Hematopoietic multipotent progenitor cell treated with erythropoietin and hydrocortisone succinate and interleukin-3 and kit ligand, for 8 days (in vitro differentiated cells): ENCODE data around the gene GHR.

ENCODE experiments used
- DNase-seq: peaks from one replicate; pipeline ENCODE4 v3.0.0-alpha.2; 2015

GHR gene

DNA sequence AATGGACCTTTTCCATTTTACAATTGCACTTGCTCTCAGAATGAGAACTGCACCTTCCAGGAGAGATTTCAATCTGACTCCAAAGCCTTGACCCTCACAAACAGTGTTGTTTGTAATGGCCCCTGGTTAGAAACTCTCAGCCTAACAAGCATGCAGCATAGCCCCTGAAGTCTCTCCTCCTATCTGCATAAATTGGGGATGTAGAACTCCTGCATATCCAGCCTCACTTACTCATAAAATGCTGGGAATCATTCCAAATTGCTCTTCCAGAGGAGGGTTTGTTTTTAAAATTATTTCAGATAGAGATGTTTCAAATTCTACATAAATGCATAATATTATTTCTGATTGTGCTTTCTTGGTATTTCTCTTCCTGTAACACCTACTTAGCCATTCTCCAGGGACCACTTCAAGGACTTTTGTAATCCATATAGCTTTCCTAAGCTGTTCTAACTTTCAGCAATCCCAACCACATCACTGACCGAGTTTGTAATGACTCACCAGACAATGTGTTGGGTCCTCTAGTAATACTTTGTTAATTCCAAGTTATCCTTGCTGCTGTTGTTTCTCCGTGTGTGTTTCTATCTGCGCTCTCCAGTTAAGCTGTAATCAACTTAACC lies 189.6 kb downstream of the GHR start:
- no peak for DNase-seq

DNA sequence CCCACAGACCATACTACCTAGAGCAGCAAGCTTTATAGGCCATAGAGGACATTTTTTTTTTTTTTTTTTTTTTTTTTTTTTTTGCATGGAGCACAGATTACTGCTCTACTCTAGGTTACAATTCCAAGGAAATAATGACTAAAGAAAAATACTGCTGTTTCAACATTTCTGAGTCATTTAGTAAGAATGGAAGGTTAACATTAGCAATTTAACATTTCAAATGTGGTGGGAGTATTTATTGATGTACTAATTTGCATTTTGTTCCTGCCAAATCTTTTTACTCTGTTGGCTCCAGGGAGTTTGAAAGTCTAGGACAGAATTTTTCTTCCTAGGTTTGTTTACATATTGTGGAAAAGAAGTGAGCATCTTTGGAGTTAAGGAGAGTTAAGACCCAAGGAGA lies 191.3 kb downstream of the GHR start:
- no peak for DNase-seq

DNA sequence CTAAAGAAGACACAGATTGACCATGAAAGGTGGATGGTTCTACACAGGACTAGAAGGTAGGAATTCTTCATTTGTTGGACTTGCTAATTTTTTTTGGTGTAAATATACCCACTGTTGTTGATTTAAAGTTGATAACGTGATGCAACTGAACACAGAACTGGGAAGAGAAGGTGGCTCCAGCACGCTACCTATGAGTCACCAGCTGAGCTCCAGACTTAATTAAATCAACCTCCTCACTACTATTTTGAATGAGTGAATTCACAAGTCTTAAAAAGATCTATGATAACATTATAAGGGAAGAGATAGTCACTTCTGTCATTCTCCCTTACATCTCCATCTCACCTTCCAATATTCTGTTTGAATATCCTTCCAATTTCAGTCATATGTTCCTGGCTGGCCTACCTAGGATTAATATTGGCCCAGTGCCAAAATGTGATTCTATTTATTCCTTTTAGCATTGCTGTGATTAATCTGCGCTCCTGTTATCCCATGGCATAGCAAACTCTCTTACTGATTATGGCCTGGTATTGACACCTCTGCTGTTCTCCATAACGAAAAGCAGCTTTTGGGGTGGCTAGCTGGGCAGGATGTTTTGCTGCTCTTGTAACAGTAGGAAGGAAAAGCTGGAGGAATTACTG lies 197.5 kb downstream of the GHR start:
- DNase-seq = no peak

DNA sequence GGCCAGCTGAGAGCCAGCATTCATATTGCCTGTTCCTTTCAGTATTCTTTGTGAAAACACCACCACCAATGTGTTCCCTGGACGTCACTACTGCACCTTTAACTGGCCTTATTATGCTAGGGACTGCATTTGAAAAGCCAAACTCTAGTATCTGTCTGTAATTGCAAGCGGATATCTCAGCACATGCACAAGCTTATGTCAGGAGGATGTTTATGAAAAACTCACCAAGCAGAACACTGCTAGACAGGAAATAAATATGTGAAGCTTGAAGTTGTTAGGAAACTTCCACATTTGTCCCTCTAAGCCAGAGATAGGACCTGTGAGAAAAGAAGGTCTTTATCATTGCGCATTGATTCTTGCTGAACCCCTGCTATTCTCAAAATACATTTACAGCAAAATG lies 198.0 kb downstream of the GHR start:
- no peak for DNase-seq

DNA sequence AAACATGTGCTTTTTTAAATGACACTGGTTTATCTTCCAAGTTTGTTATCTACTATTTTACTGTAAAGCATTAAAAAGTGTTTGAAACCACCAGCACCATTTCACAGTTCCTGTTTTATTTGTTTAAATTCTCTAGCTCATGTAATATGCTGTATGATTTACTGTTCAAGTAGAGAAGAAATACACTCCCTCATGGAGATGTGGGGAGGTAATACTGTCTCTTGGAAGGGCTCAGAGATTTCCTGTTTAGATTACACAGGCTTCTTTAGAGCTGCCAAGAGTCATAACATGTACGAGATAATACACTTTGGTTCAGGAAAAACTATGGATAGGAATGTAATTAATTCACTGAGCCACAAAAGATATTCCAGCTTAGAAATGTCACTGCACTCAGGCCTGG lies 198.4 kb downstream of the GHR start:
- DNase-seq = no peak

DNA sequence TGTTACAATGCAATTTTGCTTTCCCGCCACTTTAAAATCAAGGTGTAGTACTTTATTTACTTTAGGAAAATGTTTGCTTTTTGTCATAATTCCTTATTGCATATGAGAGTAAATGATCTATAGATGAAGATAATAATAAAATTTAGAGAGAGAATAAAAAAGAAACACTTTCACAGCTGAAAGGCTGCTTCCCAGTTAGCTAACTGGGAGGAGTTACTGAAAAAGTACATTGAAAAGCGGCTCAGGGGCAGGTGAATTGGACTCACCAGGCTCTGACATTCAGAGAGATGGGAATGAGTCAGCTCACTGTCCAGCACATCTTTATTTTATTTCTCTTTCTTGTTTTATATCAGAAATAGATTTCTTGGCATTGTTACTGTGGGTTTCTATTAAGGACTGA lies 201.7 kb downstream of the GHR start:
- no peak for DNase-seq

DNA sequence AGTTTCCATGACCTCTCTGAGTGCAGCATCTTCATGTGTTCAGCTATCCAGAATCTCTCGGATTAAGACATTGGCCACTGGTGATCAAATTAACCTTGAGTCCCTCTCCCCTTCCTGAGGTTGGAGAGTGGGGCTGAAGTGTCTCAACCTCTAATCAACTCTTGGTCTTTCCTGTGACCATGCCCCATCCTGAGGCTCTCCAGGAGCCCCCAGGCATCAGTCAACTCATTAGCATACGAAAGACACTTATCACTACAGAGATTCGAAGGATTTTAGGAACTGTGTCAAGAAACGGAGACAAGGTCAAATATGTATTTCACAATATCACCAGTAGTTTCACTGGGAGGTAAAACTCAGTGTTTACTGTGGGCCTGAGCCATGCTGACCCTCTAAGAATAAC lies 203.2 kb downstream of the GHR start:
- no peak for DNase-seq

DNA sequence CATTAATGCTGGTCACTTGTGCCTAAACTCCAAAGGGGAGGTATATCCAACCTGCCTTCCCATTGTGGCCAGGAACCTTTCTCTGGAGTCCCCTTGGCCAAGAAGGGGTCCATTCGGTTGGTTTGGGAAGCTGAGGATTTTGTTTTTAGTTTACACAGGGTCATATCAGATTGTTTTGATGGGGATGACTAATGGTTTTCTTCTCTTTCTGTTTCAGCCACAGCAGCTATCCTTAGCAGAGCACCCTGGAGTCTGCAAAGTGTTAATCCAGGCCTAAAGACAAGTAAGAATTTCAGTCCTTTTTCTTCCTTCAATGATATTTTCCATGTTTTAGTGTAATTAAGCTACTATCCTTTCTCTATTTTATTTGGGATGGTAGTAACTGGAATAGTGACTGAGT lies 205.6 kb downstream of the GHR start:
- DNase-seq = no peak

DNA sequence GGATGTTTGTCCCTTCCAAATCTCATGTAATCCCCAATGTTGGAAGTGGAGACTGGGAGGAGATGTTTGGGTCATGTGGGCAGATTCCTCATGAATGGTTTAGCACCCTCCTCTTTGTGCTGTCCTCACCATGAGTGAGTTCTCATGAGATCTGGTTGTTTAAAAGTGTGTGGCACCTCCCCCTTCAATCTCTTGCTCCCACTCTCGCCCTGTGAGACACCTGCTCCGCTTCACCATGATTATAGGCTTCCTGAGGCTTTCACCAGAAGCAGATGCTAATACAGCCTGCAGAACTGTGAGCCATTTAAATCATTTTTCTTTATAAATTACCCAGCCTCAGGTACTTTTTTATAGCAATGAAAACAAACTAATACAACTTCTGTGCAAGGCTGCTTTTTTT lies 206.0 kb downstream of the GHR start:
- no peak for DNase-seq

DNA sequence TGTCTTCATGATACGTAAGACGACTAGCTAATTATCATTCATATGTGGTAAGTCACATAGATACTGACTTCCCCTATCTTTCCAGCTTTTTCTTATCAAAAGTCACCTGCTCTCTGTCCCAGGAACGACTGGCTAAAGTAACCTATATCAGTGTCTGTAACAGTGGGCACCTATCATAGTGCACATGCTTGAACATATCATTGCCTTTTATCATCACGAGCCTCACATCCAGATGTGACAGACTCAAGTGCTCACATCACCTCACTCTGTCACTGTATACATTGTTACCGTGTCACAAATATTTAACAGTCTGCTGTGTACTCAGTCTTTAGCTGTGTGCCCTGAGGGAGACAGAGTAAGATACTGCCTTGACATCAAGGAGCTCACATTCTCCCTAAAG lies 208.0 kb downstream of the GHR start:
- no peak for DNase-seq

DNA sequence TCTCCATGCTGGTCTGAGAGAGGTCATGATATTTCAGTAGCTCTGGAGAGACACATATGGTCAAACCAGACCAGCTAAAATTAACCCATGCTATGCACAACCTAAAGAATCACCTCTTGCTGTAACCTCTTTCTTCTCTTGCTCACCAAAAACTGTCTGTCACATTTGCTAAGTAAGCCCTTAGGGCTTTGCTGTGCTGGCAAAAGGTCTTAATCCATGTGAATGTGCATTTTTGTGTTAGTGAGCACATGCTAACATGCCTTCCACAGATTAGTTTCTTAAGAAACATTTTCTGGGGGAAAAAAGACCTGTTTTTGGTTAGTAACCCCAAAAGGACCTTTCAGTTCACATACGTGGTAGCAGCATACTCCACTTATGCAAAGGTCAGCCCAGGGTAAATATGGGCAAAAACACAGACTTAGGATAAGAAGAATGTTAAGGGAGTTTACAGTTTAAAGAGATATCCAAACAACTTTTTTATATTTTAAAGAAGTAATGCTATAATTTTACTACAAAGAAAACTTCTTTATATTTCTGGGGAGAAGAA lies 209.2 kb downstream of the GHR start:
- no peak for DNase-seq

DNA sequence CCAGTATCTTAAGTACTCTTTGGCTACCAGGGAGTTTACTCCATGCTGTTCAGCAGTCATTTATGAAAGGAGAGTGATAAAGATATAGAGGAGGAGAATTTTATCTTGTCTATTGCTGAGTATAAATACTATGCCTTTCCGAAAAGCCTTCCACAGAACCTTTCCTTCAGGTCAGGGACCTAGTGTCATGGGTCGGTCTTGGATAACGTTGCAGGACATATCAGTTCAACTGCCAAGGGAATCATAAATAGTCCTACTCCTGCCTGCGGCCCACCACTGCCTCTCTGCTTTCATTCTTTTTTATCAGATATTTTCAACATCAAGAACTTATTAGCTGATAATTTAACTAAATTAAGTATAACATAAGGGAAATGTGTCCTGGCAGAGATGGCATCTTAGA lies 211.3 kb downstream of the GHR start:
- DNase-seq = no peak

DNA sequence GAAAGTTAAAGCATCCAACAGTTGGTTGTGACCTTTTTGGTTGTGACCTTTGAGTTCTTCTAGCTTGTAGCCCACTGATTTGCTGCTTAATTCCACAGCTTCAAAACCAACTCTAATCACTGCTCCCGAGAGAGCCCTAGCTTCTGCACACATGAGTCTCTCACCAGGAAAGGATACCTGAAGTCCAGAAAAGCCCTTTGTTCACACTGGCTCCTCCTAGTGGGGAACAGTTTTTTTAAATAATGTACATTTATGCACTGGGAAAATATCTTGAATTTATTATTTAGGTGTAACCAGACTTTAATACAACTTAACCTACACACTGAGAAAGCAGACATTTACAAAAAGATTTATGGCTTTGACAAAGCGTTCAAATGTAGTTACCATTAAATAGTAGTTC lies 213.2 kb downstream of the GHR start:
- peak; percentile 5 for DNase-seq

DNA sequence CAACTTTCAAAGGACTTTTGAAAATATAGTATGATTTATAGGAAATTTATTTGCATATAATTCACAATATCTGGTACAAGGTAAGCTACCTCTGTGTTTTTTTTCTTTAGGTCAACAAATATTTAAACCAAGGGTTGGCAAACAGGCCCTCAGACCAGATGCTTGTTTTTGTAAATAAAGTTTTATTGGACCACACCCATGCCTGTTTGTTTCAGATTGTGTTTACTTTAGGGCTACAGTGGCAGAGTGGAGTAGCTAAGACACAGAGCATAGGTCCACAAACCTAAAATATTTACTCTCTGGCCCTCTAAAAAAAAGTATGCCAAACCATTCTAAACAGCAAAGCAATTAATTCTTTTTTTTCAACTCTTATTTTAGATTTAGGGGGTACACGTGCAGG lies 213.7 kb downstream of the GHR start:
- DNase-seq = no peak

DNA sequence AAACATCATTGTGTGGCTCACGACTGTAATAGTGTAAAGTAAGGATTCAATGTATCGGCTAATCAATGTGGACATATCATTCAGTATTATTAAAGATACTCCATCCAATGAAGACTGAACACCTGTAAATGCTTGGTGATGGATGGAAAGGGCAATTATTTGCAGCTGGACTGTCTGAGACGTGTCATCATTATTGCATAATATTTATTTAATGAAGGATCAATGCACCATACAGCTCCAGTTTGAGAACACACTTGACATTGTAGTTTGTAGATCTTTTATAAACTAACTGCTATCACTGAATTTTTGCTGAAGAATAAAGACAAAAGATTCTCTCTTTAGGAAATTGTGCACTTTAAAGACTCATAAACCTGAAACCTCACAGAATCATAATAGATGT lies 215.7 kb downstream of the GHR start:
- no peak for DNase-seq

DNA sequence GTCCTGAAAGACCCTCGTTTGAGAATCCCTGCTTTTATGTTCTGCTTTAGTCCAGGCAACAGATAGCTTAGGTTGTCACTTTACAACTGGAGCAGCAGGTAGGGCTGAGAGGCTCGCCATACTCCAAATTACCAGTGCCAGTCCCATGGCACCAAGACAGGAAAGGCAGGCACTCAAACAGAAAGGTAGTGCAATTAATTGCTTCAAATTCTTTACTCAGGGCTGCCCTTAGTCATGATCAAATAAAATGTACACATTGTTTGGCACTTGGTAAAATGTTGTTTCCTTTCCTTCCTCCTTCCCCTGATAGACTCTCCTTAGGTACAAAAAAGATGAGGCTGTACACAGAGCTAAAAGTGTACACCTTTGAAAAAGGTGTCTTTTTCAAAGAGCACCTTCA lies 217.6 kb downstream of the GHR start:
- DNase-seq = no peak

DNA sequence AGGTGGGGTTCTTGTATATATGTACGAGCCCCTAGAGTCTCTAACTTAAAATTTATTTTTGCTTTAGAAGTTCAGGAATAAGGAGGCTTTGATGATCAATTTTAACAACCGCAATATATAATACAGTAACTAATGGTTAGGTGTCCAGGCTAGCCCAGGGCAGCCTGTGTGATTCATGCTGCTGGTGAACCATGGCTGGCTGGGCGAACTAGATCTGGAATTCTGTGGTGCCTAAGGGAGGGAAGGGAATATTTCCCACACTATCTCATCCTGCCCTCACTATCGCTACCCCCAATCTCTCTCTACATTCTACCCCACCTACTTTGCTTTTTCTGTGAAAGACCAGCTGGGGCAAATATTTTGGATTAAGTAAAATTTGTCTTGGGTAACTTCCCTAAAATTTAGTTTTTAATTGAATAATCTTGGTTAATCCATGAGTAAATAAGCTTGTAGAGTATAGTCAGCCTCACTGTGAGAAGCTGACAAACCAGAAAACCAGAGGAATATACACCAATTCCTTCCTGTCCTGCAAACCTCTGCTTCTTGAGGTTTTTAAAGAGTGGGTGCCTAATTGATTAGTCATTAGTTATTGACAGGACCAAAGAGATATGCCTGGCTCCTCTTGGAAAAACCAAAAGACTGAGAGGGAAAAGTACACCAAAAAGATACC lies 218.2 kb downstream of the GHR start:
- DNase-seq = no peak

DNA sequence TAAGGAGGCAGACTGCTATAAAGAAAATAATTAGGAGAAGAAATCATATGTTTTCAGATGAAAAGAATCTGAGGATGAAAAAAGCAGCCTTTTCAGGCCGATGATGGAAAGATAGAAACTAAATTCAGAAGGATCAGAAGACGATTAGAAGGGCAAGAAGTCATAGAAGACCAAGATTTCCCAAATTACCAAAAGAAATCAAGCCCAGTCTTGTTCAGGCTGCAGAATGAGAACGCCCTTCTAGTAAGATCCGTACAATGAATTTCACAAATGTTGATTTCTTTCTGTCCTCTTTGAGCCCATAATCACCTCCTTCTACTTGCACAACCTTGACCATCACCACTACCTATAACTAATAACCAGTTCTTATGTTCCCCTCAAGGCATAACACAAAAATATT lies 218.8 kb downstream of the GHR start:
- no peak for DNase-seq

DNA sequence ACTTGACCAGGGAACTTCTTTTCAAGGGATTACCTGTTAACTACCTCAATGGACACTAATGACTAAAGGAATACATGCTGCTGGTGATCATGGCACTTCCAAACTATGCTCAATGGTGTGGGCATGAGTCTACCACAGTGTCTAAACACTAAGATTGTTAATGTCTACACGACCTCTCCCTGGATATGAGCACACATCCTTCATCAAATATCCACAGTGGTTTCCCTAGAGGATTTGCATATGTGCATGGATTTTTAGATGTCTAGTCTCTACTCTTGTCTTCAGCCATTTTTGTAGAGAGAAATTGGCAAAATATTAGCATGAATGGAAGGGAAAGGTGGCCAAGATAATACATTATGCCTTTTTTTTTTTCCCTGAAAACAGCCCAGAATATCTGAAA lies 220.1 kb downstream of the GHR start:
- DNase-seq = no peak

DNA sequence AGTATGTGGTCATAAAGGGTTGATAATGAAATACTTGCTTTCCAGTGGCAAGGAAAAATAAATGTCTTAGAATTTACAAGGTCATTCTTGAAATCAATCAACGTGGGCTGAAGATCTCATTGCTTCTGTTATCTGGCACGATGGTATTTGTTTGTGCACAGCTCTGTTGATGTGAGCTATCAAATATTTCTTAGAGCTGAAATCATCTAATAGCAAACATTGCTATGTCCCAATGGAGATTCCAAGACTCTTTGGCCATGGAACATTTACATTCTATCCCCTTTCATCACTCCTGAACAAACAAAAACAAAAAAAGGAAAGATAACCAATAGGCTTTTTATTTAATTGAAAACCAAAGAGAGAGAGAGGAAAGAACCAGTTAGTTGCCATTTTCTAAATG lies 221.9 kb downstream of the GHR start:
- DNase-seq = no peak

DNA sequence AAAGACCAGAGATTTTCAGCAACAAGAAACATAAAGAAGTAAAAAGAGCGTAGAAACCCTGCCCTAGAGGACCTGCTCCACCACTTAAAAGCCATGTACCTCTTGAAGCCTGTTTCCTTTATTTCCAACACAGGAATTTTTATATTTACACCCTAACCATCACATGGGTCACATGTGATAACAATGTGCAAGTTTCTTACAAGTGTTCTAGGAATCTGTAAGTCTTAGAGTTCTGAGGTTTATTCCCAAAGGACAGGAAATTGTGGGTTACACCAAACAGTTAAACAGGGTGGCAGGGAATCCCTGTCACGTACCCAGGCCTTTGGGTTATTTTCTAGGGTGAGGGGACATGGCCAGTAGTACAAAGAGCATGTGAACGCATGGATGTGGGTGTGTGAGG lies 224.8 kb downstream of the GHR start:
- DNase-seq = no peak

DNA sequence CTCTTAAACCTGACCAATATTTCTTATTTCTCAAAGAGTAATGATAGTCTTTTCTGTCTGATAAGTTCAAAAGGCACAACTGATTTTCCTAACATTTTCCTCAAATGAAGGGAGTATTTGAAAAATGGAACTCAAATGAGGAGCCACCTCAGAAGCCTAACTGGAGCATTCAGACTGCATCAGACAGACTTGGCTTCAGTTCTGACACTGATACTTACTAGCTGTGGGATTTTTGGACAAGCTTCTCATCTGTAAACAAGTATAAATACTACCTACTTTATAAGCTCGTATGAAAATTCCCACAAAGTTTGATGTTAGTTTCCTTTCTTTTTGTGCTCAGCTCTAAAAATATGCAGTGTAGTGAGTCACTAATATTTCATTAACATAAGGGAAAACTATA lies 225.7 kb downstream of the GHR start:
- DNase-seq = no peak

DNA sequence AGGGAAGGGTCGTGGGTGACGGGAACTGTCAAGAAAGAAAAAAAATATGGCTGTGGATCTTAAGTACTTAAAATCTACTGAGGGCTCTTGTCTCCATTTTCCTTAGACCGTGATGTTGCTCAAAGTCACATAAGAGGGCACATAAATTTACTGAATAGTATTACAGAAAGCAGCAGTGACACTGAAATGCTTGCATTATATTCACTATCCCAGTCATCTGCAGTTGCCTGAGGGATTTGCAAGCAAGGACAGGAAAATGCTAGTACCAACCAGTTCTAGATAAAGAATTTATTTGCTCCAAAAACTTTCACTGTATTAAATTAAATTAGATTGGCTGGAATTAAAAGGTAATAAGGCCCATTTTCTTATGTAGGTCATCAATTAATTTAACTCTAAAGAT lies 226.8 kb downstream of the GHR start:
- no peak for DNase-seq

DNA sequence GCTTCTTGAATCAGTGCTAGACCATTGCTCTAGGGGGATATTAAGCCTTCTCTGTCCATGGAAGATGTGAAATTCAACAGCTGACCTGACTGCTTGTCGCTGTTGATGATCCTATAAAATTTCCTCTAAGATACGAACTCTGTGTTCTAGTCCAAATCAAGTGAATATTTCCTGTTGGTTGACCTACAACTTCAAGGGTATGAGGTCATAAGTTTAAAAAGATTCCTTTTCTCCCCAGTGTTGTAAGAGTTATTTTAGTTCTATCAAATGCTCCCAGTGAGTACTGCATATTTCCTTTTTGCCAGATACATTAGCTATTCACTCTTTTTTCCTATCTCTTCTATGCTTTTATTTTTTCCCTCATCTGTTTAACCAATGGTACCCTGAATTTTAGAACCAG lies 230.5 kb downstream of the GHR start:
- DNase-seq = no peak

DNA sequence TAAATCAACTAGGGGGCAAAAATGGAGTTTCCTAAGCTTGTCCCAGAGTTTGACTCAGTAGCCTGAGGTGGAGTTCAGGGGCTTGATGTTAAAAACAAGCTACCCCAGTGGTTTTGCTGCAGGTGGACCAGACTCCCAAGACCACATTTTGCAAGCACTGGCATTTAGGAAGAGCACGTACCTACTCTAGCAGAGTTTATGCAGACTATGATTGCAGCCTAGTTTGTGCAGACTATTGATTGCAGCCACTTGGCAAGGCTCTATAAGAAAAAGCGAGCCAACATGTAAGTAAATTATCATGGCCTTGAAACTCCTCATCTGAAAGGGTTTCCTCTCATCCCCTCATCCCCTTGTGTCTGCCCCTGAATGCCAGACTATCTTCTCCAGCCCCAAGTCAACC lies 231.4 kb downstream of the GHR start:
- no peak for DNase-seq
